Measurements from ENCODE around the gene CSF1.

The CSF1 gene

DNA sequence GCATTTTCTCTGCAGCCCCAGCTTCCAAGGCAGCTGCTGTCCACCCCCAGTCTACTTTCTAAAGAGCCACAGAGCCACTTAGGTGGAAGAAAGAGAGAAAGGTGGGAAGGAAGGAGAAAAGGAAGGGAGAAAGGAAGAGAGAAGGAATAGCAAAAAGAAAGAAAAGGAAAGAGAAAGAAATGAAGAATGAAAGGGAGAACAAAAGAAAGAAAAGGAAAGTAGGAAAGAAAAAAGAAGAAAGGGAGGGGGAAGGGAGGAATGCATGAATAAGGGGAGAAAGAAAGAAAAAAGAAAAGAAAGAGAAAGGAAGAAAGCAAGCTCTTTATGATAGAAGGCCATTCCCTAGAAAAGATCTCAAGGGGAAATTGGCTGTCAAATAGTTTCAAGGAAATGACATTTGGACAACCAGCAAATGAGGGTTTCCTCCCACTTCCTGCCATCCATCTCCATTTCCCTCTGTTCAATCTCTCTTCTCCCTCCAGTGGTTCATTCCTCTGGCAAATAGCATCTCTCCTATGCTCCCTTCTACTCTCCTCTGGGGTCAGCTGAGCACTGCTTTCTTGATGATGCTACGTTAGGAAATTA, 3.4 kb upstream of the CSF1 start:
- peaks cover 49% of the 10 kb centered on the region for H3K4me1 Mint-ChIP-seq
- H3K27me3 Mint-ChIP-seq (ENCODE audit: low read depth), result peaks cover 35% of the 10 kb centered on the region
- H3K27ac Mint-ChIP-seq, result peak overlapping the region in 2 of 3 experiments; percentile 10 to 22
- H3K36me3 Mint-ChIP-seq (ENCODE audit: low read depth), result no peaks in the 10 kb centered on the region
- TF ChIP-seq, protein P1, sequence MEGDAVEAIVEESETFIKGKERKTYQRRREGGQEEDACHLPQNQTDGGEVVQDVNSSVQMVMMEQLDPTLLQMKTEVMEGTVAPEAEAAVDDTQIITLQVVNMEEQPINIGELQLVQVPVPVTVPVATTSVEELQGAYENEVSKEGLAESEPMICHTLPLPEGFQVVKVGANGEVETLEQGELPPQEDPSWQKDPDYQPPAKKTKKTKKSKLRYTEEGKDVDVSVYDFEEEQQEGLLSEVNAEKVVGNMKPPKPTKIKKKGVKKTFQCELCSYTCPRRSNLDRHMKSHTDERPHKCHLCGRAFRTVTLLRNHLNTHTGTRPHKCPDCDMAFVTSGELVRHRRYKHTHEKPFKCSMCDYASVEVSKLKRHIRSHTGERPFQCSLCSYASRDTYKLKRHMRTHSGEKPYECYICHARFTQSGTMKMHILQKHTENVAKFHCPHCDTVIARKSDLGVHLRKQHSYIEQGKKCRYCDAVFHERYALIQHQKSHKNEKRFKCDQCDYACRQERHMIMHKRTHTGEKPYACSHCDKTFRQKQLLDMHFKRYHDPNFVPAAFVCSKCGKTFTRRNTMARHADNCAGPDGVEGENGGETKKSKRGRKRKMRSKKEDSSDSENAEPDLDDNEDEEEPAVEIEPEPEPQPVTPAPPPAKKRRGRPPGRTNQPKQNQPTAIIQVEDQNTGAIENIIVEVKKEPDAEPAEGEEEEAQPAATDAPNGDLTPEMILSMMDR (IDR thresholded peaks at IDR 0.05; ENCODE audit: unreplicated experiment in 3 of 3), result no peak
- H3K9me3 Mint-ChIP-seq, result no peaks in the 10 kb centered on the region
- H3K4me3 Mint-ChIP-seq, result peak overlapping the region in 2 of 3 experiments; percentile 16 to 35

DNA sequence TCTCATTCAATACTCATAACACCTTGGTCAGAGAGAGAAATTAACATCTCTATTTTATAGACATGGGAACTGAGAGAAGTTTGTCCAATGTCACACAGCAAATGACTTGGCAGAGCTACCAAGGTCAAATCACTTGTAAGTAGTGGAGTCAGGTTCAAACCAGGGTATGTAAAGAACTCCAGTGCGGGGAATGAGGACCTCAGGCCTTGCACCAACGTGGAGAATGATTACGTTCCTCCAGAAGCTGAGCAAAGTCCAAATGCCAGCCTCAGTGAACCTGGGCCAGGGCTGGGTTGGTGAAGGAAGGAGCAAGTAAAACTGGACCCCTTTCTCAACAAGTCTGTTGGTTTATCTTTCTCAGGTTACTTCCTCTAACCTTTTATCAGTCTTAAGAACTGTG, 1.8 kb upstream of the CSF1 start:
- peaks cover 59% of the 10 kb centered on the region for H3K4me1 Mint-ChIP-seq
- no peaks in the 10 kb centered on the region for H3K9me3 Mint-ChIP-seq
- H3K27ac Mint-ChIP-seq, result no peak overlapping the region
- peak overlapping the region in 2 of 3 experiments; percentile 88 to 90 for H3K4me3 Mint-ChIP-seq
- TF ChIP-seq, protein P1 (IDR thresholded peaks at IDR 0.05; ENCODE audit: unreplicated experiment in 3 of 3), result no peak
- no peaks in the 10 kb centered on the region for H3K36me3 Mint-ChIP-seq (ENCODE audit: low read depth)
- H3K27me3 Mint-ChIP-seq (ENCODE audit: low read depth), result peaks cover 29% of the 10 kb centered on the region

DNA sequence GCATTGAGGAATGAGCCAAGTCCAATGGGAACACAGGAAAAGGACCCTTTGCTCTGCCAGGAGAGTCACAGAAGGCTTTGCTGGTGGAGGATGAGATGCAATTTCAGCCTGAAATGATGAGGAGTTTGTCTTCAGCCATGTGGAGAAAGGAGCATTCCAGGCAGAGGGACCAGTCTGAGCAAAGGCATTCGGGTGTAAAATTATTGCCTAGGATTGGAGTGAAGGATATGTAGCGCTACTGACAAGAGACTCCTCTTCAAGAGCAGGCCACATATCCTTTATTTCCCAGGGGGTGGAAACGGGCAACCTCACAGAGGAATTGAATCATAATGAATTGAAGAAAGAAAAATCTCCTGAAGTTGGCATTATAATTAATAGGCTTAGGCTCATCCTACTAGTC, 1.1 kb upstream of the CSF1 start:
- peak overlapping the region; percentile 7 to 94 (median 83) for H3K27ac Mint-ChIP-seq
- H3K36me3 Mint-ChIP-seq (ENCODE audit: low read depth), result no peaks in the 10 kb centered on the region
- TF ChIP-seq, protein P1 (IDR thresholded peaks at IDR 0.05; ENCODE audit: unreplicated experiment in 3 of 3), result no peak
- peaks cover 29% of the 10 kb centered on the region for H3K27me3 Mint-ChIP-seq (ENCODE audit: low read depth)
- peak overlapping the region; percentile 88 to 90 (median 89) for H3K4me3 Mint-ChIP-seq
- H3K4me1 Mint-ChIP-seq, result peaks cover 62% of the 10 kb centered on the region
- H3K9me3 Mint-ChIP-seq, result no peaks in the 10 kb centered on the region

DNA sequence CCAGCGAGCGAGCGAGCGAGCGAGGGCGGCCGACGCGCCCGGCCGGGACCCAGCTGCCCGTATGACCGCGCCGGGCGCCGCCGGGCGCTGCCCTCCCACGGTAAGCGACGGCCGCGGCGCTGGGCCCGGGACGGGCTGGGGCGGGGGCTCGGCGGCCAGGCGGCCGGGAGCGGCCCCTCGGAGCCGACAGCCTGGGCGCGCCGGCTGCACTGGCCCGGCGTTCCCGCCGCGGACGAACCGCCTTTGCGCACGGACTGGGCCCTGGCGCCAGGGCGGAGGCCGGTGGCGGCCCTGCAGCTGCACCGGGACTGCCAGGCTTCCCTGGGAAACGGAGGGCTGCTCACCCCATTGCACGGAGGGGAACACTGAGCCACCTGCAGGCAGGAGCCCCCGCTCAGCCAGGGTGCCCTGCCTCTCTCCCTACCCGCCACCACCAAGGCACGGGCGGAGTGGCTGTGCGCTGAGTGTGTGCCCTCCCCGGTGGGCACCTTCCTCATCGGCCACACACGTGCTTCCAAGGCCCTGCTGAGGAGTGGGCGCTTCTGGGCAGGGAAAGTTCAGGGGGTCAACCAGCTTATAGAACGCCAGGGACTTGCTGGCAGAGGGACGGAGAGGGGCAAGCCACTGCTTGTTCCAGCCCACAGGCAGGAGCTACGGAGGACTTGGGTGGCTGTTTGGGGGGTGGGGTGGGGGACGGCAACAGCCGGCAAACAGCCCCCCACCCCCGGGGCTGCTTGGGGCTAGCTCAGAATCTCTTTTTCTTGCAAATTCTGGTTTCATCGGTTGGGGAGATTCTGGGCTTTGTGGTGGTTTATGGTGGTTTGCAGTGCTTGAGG, 532 bp downstream of the CSF1 start:
- peak overlapping the region; percentile 3 to 83 (median 62) for H3K27ac Mint-ChIP-seq
- no peaks in the 10 kb centered on the region for H3K9me3 Mint-ChIP-seq
- peak overlapping the region; percentile 89 to 90 (median 90) for H3K4me3 Mint-ChIP-seq
- TF ChIP-seq, protein P1 (IDR thresholded peaks at IDR 0.05; ENCODE audit: unreplicated experiment in 3 of 3), result no peak
- H3K27me3 Mint-ChIP-seq (ENCODE audit: low read depth), result peaks cover 26% of the 10 kb centered on the region
- H3K4me1 Mint-ChIP-seq, result peaks cover 59% of the 10 kb centered on the region
- H3K36me3 Mint-ChIP-seq (ENCODE audit: low read depth), result peaks cover 2% of the 10 kb centered on the region

DNA sequence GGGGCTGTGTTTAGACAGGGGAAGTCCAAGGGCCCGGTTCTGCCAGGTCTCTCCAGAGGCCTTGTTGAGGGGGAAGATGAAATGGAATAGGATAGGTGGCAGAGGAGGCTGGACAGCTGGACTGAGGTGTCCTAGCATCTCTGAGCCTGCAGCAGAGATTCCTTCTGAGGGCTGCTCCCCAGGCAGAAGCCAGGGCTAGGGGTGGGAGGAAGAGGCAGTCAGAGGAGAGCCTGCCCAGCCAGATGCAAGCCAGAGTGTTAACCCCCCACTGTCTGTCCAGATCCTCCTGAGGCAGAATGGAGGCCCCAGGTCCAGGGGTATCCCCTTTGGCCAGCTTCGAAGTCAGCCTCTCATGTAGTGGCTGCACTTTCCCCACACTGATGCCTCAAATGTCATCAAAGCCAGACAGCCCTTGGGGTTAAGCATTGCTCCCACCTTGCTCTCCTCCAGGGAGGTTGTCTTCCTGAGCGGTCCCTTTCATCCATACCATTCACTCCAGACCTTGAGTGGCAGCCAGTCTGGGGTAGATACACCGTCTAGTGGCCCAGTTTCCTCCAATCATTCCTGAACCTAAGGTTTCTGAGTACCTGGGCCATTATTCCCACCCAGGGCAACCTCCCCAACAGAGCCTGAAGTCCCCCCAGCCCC, 1.7 kb downstream of the CSF1 start:
- TF ChIP-seq, protein P1 (IDR thresholded peaks at IDR 0.05; ENCODE audit: unreplicated experiment in 3 of 3), result no peak
- Mint-ChIP-seq H3K4me3 (peak overlapping the region; percentile 82 to 90 (median 90)), H3K36me3 (ENCODE audit: low read depth) (peaks cover 13% of the 10 kb centered on the region), H3K27ac (peak overlapping the region; percentile 3 to 77 (median 66)), H3K27me3 (ENCODE audit: low read depth) (peaks cover 22% of the 10 kb centered on the region), H3K4me1 (peaks cover 50% of the 10 kb centered on the region), H3K9me3 (no peaks in the 10 kb centered on the region)

Data from nephron (organoid).